Activated naive CD8-positive, alpha-beta T cell treated with anti-CD3 and anti-CD28 coated beads, Interleukin-2, amount 10 ng/mL, durations not matched to agents 7 days and 5 days (primary cell): ENCODE measurements around the gene TTC39A. TPM values are rescaled to one million over a fixed set of nuclear protein-coding genes. Genes with fewer than 3 reads are reported as not detected.

Experiments used
- ATAC-seq: fragments of 150-1000 bp; cut with Tn5 transposase; one replicate; pipeline ENCODE4 v1.10.0; 2021; ENCODE audit warnings: low read depth, moderate library complexity
- POLR2A ChIA-PET: fragments of 350-600 bp; sonication (Branson Sonifier 250); formaldehyde crosslinking; loops from one replicate; lab custom pipeline; 2021; ENCODE audit warnings: antibody characterized with exemption; lab: Charles Lee
- DNase-seq: peaks from one replicate; pipeline ENCODE4 v3.0.0; 2021
- H3K27ac Mint-ChIP-seq: one replicate; pipeline ENCODE4 v1.8.0; 2022; ENCODE audit warnings: mild to moderate bottlenecking, mixed read lengths
- H3K27me3 Mint-ChIP-seq: one replicate; pipeline ENCODE4 v1.8.0; 2022; ENCODE audit warnings: mild to moderate bottlenecking, moderate library complexity, mixed read lengths
- H3K36me3 Mint-ChIP-seq: one replicate; pipeline ENCODE4 v1.8.0; 2021; ENCODE audit warnings: mild to moderate bottlenecking, mixed read lengths
- H3K4me1 Mint-ChIP-seq: one replicate; pipeline ENCODE4 v1.8.0; 2021; ENCODE audit warnings: mixed read lengths
- H3K4me3 Mint-ChIP-seq: one replicate; pipeline ENCODE4 v1.8.0; 2022; ENCODE audit warnings: mild to moderate bottlenecking, moderate library complexity, mixed read lengths
- H3K9me3 Mint-ChIP-seq: one replicate; pipeline ENCODE4 v1.8.0; 2021; ENCODE audit warnings: mixed read lengths
- total RNA-seq, 2 experiments: library from RNA; stranded (reverse); gene quantifications; one replicate each; pipeline ENCODE4 v1.2.3, GENCODE V29; 2021

Gene TTC39A
- total RNA-seq, 2 experiments from 2014 or later, result not detected

DNA sequence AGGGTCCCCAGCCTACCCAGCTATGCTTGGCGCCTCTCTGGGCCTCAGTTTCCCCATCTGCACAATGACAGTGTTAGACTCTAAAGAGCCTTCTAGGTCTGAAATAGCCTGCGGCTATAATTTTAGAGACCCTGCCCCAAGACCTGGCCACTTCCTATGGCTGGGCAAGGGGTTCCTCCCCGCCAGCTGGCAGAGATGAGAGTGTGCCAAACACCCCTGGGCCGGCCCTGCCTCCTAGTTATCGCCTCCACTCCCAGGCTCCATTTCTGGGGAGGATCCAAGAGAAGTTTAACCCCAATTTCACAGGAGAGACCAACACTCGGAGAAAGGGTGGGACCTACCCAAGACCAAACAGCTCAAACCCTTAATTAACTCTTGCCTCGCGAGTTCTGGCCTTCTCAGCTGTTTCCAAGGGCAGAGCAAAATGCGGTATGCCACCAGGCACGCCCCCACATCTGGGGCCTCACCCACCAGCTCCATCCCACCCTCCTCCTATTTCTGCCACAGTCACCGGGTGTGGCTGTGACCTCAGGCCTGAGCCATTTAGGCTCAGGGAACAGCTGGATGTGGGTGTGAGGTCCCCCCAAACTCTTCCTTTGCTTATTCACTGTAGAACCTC lies 35.7 kb downstream of the TTC39A start:
- DNase-seq (no peak), ATAC-seq (no peak)
- H3K27ac Mint-ChIP-seq, result no peak overlapping the region
- H3K4me3 Mint-ChIP-seq, result no peak overlapping the region
- POLR2A ChIA-PET, result interaction anchor here (1.2 kb wide), 1 partner anchor 224 kb away, joined by 3 read pairs; the partner anchor contains the start of gene EPS15
- peaks cover 23% of the 10 kb centered on the region for H3K4me1 Mint-ChIP-seq
- H3K27me3 Mint-ChIP-seq, result peaks cover 2% of the 10 kb centered on the region
- H3K9me3 Mint-ChIP-seq, result no peaks in the 10 kb centered on the region
- H3K36me3 Mint-ChIP-seq, result no peaks in the 10 kb centered on the region

DNA sequence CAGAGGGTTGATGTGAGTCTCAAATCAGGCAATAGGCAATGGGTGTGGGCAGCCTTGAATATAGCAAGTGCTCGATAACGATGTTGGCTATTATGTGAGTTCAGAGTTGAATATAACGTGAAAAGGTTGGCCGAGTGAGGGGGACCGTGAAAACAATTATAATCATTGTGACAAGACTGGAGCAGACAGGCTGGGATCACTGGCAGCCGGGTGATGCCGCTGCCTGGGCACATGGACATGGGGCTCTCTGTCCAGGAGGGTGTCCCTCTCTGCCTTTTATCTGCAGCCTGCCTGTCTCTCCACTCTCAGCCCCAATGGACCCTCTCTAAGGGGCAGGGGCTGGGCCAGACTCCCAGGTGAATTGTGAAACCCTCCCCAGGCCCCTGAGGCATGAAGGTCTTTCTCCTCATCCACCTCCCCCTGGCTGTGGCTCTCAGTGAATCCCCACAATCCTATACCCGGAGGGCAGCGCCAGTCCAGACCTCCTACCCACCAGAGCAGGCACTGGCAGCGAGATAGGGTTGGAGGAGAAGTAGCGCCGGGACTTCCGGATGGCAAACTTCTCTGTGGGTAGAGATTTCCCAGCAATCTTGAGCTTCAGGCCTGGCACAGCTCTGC lies 36.4 kb downstream of the TTC39A start:
- Mint-ChIP-seq H3K27ac (peak overlapping the region; percentile 40), H3K4me3 (no peak overlapping the region), H3K27me3 (peaks cover 2% of the 10 kb centered on the region), H3K36me3 (no peaks in the 10 kb centered on the region), H3K4me1 (peaks cover 21% of the 10 kb centered on the region), H3K9me3 (no peaks in the 10 kb centered on the region)
- POLR2A ChIA-PET, result interaction anchor here (0.6 to 1.2 kb wide), 2 partner anchors 16 to 225 kb away, joined by 3 read pairs; partner anchors contain the start of gene EPS15
- DNase-seq, result no peak
- ATAC-seq, result no peak

DNA sequence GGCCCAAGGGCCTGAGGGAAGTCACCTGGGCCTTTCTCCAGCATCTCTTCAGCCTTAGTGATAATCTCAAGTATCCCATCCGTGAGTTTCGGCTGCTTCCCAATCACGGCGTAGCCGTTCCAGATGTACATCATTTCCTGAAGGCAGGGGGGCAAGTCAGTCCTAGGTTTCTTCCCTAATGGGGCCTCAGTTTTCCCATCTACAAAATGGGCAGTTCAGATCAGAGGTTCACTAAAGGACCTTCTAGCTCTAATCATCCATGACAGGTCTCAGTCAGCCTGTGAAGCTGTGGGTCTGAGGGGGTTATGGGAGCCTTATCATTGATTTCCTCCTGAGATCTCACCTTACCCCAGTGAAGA lies 39.9 kb downstream of the TTC39A start:
- DNase-seq, result no peak
- POLR2A ChIA-PET, result no interaction called here
- no peak overlapping the region for H3K4me3 Mint-ChIP-seq
- H3K27ac Mint-ChIP-seq, result no peak overlapping the region
- no peaks in the 10 kb centered on the region for H3K9me3 Mint-ChIP-seq
- no peak for ATAC-seq
- H3K36me3 Mint-ChIP-seq, result no peaks in the 10 kb centered on the region
- H3K4me1 Mint-ChIP-seq, result peaks cover 10% of the 10 kb centered on the region
- peaks cover 2% of the 10 kb centered on the region for H3K27me3 Mint-ChIP-seq

DNA sequence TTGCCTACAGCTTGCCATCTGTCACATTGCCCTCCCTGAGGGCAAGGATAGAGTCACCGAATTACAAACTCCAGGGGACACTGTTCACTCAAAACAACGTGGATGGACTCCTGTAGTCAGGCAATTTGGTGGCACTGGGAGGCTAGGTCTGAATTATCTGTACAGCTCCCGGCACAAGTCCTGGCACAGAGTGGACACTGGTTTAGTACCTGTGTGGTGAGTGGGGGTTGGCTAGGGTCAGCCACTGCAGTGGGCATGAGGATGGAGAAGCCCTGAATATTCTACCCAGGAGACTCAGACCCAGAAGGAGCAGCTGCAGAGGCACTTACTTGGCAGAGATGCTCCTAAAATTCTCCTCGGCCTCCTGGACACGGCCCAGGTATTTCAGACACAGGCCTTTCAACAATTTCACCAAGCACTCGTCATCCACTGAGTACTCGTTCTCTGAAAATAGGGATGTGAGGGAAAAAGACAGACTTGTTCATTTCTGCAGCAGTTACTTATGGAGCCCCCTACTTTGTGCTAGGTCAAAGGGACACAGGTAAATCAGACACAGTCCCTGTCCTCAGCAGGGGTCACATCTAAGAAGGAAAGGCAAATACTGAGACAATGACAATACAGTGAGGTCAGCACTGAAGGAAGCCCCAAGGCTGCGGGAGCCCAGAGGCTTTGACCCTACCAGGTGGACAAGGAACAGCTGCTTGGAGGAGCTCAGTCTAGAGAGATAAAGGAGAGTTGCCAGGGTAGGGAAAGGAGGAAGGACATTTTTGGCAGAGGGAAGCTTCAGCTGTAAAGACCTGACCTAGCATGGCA lies 40.5 kb downstream of the TTC39A start:
- Mint-ChIP-seq H3K36me3 (no peaks in the 10 kb centered on the region), H3K9me3 (no peaks in the 10 kb centered on the region)
- no peak for ATAC-seq

DNA sequence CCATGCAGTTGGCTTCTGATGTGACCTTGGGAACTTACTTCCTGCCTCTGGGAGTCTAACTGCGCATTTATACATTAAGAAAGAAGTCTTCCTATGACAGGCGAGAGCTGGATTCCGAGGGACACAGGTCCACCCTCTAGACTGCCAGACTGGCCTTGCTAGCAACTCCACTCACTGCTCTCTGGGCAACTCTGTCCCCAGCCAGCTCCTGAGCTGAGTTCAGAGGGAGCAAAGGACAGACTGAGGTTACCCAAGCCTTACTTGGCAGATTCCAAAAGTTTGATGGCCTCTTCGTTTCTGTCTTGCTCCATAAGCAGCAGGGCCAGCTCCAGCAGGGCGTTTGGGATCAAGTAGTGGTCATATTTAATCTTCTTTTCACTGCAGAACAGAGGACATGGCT lies 41.8 kb downstream of the TTC39A start:
- ATAC-seq, result no peak

More for the DNA sequence above, 40.5 kb downstream of the TTC39A start:
- no peak for DNase-seq
- peaks cover 8% of the 10 kb centered on the region for H3K4me1 Mint-ChIP-seq
- H3K4me3 Mint-ChIP-seq, result no peak overlapping the region
- no peak overlapping the region for H3K27ac Mint-ChIP-seq
- POLR2A ChIA-PET, result no interaction called here
- H3K27me3 Mint-ChIP-seq, result peaks cover 2% of the 10 kb centered on the region

DNA sequence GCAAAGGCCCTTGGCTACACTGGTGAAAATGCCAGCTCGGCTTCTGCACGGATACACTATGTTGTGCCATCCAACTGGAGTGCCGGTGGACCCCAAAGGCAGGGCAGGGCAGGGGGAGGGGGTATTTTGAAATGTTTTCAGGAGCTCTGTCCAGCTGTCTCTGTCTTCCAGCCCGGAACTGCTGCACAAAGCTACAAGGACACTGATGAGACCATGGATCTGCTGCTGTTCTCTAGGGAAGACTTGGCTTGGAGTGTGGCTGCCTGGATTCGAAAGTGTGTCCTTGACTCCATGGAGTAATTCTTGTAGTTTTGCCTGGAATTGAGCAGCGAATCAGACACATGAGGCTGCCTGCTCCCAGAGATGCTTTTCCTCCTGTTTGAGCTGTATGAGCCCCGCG lies 42.4 kb downstream of the TTC39A start:
- H3K27ac Mint-ChIP-seq, result no peak overlapping the region
- no peak overlapping the region for H3K4me3 Mint-ChIP-seq
- POLR2A ChIA-PET, result interaction anchor here (1.7 kb wide), 1 partner anchor 9 kb away, joined by 4 read pairs; no protein-coding TSS in a partner anchor
- DNase-seq (no peak), ATAC-seq (no peak)
- H3K27me3 Mint-ChIP-seq, result peaks cover 2% of the 10 kb centered on the region
- peaks cover 2% of the 10 kb centered on the region for H3K9me3 Mint-ChIP-seq
- peaks cover 10% of the 10 kb centered on the region for H3K4me1 Mint-ChIP-seq
- H3K36me3 Mint-ChIP-seq, result no peaks in the 10 kb centered on the region

More for the DNA sequence above, 41.8 kb downstream of the TTC39A start:
- POLR2A ChIA-PET, result no interaction called here
- Mint-ChIP-seq H3K27me3 (peaks cover 2% of the 10 kb centered on the region), H3K4me1 (peaks cover 8% of the 10 kb centered on the region), H3K36me3 (no peaks in the 10 kb centered on the region), H3K4me3 (no peak overlapping the region), H3K27ac (no peak overlapping the region), H3K9me3 (peaks cover 2% of the 10 kb centered on the region)
- DNase-seq, result no peak

DNA sequence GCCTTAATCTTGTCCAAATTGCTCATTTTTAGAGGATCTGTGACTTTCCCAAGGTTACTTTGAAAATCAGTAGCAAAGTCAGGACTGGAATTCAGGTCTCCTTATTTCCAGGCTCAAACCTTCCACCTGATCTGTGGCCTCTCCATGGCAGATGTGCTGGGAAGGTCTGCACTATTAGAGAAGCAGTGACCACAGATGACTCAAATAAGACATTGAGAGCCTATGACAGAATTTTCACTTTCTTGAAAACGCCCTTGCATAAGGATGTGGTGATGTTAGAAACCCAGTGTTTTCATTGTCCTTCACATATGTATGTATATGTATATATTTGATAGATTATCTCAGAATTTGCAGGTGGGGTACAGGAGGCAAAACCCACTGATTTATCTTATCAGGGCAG lies 45.3 kb downstream of the TTC39A start:
- DNase-seq (no peak), ATAC-seq (peak; percentile 44)
- Mint-ChIP-seq H3K36me3 (no peaks in the 10 kb centered on the region), H3K27me3 (no peaks in the 10 kb centered on the region), H3K4me1 (peaks cover 13% of the 10 kb centered on the region), H3K9me3 (peaks cover 2% of the 10 kb centered on the region), H3K4me3 (no peak overlapping the region), H3K27ac (peak overlapping the region; percentile 27)
- POLR2A ChIA-PET, result no interaction called here

DNA sequence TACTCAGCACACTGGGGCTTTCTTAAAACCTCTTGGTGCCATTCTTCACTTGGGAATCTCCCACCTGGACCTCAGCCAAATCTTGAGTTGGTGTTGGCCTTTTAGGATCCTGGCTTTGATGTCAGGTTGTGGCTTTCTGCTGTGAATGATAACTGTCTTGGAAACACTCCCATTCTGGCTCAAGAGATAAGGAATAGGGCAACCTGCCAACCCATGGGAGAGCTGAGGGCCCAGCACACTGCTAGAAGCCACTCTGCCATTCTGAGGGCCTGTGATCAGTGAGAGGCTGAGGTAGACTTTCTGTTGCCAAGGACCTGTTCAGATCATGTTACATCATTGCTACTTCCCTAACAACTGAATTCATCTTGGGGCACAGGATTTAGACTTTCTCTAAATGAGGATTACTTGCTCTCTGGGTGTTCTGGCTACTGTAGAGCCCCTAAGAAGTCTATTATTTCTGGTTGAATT lies 45.8 kb downstream of the TTC39A start:
- ATAC-seq, result peak; percentile 36
- Mint-ChIP-seq H3K9me3 (peaks cover 2% of the 10 kb centered on the region), H3K27ac (peak overlapping the region; percentile 12), H3K4me3 (no peak overlapping the region), H3K27me3 (no peaks in the 10 kb centered on the region), H3K36me3 (no peaks in the 10 kb centered on the region), H3K4me1 (peaks cover 13% of the 10 kb centered on the region)
- POLR2A ChIA-PET, result no interaction called here
- DNase-seq, result no peak

DNA sequence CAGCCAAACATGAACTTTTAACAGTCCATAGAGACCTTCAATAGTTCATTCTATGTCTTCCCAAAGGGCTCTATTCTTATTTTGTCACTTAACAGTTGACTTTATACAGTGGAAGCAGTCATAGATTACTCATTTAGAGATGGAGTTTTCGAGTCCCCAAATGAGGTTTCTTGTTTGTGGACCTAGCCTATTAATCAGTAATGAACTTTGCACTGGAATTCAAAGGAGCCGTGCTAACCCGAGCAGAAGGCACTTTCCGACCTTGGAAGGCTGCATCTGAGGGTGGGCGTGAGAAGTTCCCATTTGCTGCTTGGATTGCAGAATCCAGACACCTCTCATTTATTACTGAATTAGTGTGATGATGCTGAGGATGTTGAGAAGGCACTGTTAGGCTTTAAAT lies 46.4 kb downstream of the TTC39A start:
- Mint-ChIP-seq H3K9me3 (peaks cover 2% of the 10 kb centered on the region), H3K27ac (no peak overlapping the region), H3K4me1 (peaks cover 13% of the 10 kb centered on the region), H3K4me3 (no peak overlapping the region), H3K27me3 (no peaks in the 10 kb centered on the region), H3K36me3 (no peaks in the 10 kb centered on the region)
- ATAC-seq (no peak), DNase-seq (no peak)
- POLR2A ChIA-PET, result no interaction called here

DNA sequence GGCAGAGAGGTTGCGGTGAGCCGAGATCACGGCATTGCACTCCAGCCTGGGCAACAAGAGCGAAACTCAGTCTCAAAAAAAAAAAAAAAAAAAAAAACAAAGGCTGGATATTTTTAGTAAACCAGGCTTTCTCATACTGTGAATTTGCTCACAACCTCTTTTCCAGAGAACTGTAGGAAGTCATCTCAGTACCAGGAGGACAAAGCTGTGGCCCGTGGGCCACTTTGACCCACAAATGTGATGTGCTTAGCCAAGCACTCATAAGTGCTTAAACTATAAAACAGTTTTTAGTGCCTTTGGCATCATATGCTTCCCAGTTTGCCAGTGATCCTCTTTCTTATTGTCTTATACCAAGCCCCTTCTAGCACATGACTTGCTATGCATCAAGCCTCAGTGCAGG lies 47.8 kb downstream of the TTC39A start:
- no peaks in the 10 kb centered on the region for H3K27me3 Mint-ChIP-seq
- no peak for DNase-seq
- H3K9me3 Mint-ChIP-seq, result peaks cover 2% of the 10 kb centered on the region
- POLR2A ChIA-PET, result no interaction called here
- H3K27ac Mint-ChIP-seq, result no peak overlapping the region
- H3K4me3 Mint-ChIP-seq, result no peak overlapping the region
- no peak for ATAC-seq
- H3K36me3 Mint-ChIP-seq, result no peaks in the 10 kb centered on the region
- H3K4me1 Mint-ChIP-seq, result peaks cover 13% of the 10 kb centered on the region

DNA sequence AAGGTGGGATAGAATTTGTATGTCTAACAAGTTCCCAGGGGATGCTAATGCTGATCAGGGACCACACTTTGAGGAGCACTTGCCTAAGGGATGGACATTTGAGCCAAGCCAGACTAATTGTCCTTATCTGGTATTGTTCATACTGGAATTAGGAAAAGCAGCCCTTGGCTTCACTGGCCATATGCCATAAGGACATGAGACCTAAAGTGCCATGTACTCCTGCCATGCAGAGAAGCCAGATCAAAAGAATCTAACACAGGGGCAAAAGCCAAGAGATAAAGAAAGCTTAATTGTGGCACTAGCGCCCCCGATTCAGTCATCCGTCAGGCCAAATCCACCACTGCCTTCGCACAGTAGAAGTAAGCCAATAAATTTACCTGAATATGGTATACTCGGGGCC lies 48.6 kb downstream of the TTC39A start:
- no peak overlapping the region for H3K4me3 Mint-ChIP-seq
- no peak overlapping the region for H3K27ac Mint-ChIP-seq
- H3K4me1 Mint-ChIP-seq, result peaks cover 13% of the 10 kb centered on the region
- POLR2A ChIA-PET, result no interaction called here
- H3K36me3 Mint-ChIP-seq, result no peaks in the 10 kb centered on the region
- ATAC-seq (no peak), DNase-seq (no peak)
- no peaks in the 10 kb centered on the region for H3K27me3 Mint-ChIP-seq
- peaks cover 2% of the 10 kb centered on the region for H3K9me3 Mint-ChIP-seq

DNA sequence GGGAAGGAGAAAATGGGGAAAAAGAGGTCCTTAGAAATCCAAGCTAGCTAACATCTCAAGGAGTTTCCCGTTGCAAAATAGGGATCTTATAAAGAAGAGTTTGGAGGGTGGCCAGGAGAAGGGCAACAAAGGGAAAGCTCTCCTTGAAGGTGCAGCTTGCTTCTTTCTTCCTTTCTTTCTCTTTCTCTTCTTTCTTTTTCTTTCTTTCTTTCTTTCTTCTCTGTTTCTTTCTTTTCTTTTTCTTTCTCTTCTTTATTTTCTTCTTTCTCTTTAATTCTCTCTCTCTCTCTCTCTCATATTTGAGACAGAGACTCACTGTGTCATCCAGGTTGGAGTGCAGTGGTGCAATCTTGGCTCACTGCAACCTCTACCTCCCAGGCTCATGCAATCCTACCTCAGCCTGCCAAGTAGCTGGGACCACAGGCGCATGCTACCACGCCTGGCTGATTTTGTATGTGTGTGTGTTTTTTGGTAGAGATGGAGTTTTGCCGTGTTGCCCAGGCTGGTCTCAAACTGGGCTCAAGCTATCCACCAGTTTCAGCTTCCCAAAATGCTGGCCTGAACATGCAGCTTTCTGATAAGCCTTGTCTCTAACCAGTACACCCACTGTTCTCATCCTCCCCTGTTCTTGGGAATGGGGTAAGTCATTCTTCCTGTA lies 49.9 kb downstream of the TTC39A start:
- H3K27ac Mint-ChIP-seq, result no peak overlapping the region
- no peak overlapping the region for H3K4me3 Mint-ChIP-seq
- peaks cover 2% of the 10 kb centered on the region for H3K9me3 Mint-ChIP-seq
- DNase-seq (no peak), ATAC-seq (no peak)
- peaks cover 13% of the 10 kb centered on the region for H3K4me1 Mint-ChIP-seq
- POLR2A ChIA-PET, result no interaction called here
- H3K27me3 Mint-ChIP-seq, result no peaks in the 10 kb centered on the region
- H3K36me3 Mint-ChIP-seq, result no peaks in the 10 kb centered on the region

DNA sequence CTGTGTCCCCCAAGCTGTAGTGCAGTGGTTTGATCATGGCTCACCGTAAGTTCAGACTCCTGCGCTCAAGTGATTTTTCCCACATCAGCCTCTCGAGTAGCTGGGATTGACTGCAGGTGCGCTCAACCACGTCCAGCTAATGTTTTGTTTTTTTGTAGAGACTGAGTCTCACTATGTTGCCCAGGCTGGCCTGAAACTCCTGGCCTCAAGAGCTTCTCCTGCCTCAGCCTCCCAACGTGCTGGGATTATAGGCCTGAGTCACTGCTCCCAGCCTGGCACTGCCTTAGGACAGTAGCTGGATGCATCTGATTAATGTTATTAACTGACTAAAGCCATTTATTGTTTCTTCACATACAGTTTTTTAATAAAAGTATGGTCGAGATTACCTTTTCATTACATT lies 54.1 kb downstream of the TTC39A start:
- no peaks in the 10 kb centered on the region for H3K27me3 Mint-ChIP-seq
- no peak overlapping the region for H3K27ac Mint-ChIP-seq
- DNase-seq (no peak), ATAC-seq (no peak)
- H3K36me3 Mint-ChIP-seq, result peaks cover 9% of the 10 kb centered on the region
- H3K4me3 Mint-ChIP-seq, result no peak overlapping the region
- H3K9me3 Mint-ChIP-seq, result no peaks in the 10 kb centered on the region
- peaks cover 3% of the 10 kb centered on the region for H3K4me1 Mint-ChIP-seq
- POLR2A ChIA-PET, result no interaction called here
